ENCODE data around the gene FAM163B. TPM values are rescaled to one million over a fixed set of nuclear protein-coding genes. Genes with fewer than 3 reads are reported as not detected.

FAM163B gene
- total RNA-seq, 1 experiment from 2014 or later, result 2.0 TPM

DNA sequence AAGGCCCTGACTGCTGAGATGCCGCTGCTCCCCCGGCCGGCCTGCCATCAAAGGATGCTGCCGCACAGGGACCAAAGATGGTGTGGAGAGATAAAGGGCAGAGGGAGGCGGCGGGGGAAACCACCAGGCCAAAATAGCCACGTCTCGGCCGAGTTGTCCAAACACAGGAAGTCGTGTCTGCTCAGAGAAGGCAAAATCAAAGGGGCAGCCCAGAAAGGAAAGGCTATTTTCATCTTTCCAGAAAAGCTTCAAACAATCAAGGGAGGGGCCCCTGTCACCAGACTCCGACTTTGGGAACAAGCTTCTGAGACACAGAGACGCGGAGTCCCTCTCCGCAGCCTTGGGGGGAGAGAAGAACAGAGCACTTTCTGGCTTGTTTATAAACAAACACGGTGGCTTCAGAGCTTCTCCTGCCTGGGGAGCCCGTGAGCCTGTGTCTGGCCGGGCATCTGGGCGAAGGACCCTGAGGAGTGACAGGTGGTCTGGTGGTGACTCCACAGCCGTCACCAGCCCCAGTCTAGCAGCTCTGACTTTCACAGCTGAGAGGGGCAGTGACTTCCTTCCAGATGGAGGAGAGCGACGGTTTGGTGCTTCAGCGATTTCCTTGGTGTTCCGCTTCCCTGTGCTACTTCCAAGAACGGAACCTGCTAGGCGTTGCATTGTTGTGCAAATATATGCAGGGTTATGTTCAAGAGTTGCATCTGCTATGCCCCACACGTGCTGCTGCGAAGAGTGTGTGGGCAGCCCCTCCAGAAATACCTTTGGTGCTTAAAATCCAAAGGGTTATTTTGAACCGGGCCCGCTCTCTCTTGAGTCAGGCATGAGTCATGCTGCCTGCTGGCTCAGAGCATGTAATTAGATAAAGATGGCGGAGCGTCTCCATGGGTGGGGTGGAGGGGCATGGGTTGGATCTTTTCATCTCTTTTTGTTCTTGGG lies 50.7 kb downstream of the FAM163B start (continued):
- TF ChIP-seq, protein P1, sequence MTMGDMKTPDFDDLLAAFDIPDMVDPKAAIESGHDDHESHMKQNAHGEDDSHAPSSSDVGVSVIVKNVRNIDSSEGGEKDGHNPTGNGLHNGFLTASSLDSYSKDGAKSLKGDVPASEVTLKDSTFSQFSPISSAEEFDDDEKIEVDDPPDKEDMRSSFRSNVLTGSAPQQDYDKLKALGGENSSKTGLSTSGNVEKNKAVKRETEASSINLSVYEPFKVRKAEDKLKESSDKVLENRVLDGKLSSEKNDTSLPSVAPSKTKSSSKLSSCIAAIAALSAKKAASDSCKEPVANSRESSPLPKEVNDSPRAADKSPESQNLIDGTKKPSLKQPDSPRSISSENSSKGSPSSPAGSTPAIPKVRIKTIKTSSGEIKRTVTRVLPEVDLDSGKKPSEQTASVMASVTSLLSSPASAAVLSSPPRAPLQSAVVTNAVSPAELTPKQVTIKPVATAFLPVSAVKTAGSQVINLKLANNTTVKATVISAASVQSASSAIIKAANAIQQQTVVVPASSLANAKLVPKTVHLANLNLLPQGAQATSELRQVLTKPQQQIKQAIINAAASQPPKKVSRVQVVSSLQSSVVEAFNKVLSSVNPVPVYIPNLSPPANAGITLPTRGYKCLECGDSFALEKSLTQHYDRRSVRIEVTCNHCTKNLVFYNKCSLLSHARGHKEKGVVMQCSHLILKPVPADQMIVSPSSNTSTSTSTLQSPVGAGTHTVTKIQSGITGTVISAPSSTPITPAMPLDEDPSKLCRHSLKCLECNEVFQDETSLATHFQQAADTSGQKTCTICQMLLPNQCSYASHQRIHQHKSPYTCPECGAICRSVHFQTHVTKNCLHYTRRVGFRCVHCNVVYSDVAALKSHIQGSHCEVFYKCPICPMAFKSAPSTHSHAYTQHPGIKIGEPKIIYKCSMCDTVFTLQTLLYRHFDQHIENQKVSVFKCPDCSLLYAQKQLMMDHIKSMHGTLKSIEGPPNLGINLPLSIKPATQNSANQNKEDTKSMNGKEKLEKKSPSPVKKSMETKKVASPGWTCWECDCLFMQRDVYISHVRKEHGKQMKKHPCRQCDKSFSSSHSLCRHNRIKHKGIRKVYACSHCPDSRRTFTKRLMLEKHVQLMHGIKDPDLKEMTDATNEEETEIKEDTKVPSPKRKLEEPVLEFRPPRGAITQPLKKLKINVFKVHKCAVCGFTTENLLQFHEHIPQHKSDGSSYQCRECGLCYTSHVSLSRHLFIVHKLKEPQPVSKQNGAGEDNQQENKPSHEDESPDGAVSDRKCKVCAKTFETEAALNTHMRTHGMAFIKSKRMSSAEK (CRISPR knock-in tag; IDR thresholded peaks at IDR 0.05; ENCODE audit: borderline replicate concordance), result no peak
- no peak for TF ChIP-seq JAZF1 (CRISPR knock-in tag; IDR thresholded peaks at IDR 0.05)
- TF ChIP-seq, protein P2, sequence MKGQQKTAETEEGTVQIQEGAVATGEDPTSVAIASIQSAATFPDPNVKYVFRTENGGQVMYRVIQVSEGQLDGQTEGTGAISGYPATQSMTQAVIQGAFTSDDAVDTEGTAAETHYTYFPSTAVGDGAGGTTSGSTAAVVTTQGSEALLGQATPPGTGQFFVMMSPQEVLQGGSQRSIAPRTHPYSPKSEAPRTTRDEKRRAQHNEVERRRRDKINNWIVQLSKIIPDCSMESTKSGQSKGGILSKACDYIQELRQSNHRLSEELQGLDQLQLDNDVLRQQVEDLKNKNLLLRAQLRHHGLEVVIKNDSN (CRISPR knock-in tag; IDR thresholded peaks at IDR 0.05), result no peak
- no peak for TF ChIP-seq CREM (CRISPR knock-in tag; IDR thresholded peaks at IDR 0.05)
- TF ChIP-seq HMGA2 (CRISPR knock-in tag; IDR thresholded peaks at IDR 0.05), result no peak
- TF ChIP-seq, protein P3, sequence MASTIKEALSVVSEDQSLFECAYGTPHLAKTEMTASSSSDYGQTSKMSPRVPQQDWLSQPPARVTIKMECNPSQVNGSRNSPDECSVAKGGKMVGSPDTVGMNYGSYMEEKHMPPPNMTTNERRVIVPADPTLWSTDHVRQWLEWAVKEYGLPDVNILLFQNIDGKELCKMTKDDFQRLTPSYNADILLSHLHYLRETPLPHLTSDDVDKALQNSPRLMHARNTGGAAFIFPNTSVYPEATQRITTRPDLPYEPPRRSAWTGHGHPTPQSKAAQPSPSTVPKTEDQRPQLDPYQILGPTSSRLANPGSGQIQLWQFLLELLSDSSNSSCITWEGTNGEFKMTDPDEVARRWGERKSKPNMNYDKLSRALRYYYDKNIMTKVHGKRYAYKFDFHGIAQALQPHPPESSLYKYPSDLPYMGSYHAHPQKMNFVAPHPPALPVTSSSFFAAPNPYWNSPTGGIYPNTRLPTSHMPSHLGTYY (CRISPR knock-in tag; IDR thresholded peaks at IDR 0.05), result no peak
- TF ChIP-seq, protein P4, sequence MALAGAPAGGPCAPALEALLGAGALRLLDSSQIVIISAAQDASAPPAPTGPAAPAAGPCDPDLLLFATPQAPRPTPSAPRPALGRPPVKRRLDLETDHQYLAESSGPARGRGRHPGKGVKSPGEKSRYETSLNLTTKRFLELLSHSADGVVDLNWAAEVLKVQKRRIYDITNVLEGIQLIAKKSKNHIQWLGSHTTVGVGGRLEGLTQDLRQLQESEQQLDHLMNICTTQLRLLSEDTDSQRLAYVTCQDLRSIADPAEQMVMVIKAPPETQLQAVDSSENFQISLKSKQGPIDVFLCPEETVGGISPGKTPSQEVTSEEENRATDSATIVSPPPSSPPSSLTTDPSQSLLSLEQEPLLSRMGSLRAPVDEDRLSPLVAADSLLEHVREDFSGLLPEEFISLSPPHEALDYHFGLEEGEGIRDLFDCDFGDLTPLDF (CRISPR knock-in tag; IDR thresholded peaks at IDR 0.05), result no peak

DNA sequence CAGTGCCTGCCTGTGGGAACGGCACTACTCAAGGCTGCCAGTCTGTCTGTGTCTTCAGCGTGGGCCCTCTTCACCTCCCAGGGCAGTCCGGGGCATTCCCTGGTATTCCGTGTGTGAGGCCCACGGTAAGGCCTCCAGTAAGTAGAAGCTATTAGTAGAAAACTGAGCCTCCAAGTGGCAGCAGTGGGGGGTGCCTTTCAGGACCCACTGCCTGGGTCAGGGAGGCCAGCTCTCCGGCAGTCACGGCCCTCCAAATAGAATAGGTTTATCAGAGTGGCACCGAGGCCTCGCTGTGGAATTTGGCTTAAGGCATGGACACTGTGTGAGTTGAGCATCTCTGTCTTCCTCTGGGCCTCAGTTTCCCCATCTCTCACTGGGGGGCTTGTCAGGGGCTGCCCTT lies 51.6 kb downstream of the FAM163B start:
- ATAC-seq (no peak), DNase-seq (ENCODE audit: low spot score) (no peak)
- Mint-ChIP-seq H3K9me3 (no peaks in the 10 kb centered on the region; the same call in 1 of the 2 replicates), H3K4me3 (no peak overlapping the region), H3K36me3 (no peaks in the 10 kb centered on the region), H3K27me3 (ENCODE audit: low read depth) (no peaks in the 10 kb centered on the region), H3K4me1 (peaks cover 19% of the 10 kb centered on the region), H3K27ac (no peak overlapping the region)
- ChIA-PET CTCF (no interaction called here), POLR2A (no interaction called here)
- TF ChIP-seq TEAD4 (CRISPR knock-in tag; IDR thresholded peaks at IDR 0.05), result no peak
- TF ChIP-seq EMX1 (CRISPR knock-in tag; IDR thresholded peaks at IDR 0.05), result no peak
- no peak for TF ChIP-seq ESRRA (CRISPR knock-in tag; IDR thresholded peaks at IDR 0.05; ENCODE audit: borderline replicate concordance)
- TF ChIP-seq, protein P5, sequence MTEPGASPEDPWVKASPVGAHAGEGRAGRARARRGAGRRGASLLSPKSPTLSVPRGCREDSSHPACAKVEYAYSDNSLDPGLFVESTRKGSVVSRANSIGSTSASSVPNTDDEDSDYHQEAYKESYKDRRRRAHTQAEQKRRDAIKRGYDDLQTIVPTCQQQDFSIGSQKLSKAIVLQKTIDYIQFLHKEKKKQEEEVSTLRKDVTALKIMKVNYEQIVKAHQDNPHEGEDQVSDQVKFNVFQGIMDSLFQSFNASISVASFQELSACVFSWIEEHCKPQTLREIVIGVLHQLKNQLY (CRISPR knock-in tag; IDR thresholded peaks at IDR 0.05), result no peak
- no peak for TF ChIP-seq ZNF232 (CRISPR knock-in tag; IDR thresholded peaks at IDR 0.05)
- TF ChIP-seq, protein P6, sequence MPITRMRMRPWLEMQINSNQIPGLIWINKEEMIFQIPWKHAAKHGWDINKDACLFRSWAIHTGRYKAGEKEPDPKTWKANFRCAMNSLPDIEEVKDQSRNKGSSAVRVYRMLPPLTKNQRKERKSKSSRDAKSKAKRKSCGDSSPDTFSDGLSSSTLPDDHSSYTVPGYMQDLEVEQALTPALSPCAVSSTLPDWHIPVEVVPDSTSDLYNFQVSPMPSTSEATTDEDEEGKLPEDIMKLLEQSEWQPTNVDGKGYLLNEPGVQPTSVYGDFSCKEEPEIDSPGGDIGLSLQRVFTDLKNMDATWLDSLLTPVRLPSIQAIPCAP (CRISPR knock-in tag; IDR thresholded peaks at IDR 0.05), result no peak
- TF ChIP-seq, protein P7, sequence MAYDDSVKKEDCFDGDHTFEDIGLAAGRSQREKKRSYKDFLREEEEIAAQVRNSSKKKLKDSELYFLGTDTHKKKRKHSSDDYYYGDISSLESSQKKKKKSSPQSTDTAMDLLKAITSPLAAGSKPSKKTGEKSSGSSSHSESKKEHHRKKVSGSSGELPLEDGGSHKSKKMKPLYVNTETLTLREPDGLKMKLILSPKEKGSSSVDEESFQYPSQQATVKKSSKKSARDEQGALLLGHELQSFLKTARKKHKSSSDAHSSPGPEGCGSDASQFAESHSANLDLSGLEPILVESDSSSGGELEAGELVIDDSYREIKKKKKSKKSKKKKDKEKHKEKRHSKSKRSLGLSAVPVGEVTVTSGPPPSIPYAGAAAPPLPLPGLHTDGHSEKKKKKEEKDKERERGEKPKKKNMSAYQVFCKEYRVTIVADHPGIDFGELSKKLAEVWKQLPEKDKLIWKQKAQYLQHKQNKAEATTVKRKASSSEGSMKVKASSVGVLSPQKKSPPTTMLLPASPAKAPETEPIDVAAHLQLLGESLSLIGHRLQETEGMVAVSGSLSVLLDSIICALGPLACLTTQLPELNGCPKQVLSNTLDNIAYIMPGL (CRISPR knock-in tag; IDR thresholded peaks at IDR 0.05), result no peak
- no peak for TF ChIP-seq ZNF138 (CRISPR knock-in tag; conservative IDR thresholded peaks at IDR 0.05)
- TF ChIP-seq, protein P8, sequence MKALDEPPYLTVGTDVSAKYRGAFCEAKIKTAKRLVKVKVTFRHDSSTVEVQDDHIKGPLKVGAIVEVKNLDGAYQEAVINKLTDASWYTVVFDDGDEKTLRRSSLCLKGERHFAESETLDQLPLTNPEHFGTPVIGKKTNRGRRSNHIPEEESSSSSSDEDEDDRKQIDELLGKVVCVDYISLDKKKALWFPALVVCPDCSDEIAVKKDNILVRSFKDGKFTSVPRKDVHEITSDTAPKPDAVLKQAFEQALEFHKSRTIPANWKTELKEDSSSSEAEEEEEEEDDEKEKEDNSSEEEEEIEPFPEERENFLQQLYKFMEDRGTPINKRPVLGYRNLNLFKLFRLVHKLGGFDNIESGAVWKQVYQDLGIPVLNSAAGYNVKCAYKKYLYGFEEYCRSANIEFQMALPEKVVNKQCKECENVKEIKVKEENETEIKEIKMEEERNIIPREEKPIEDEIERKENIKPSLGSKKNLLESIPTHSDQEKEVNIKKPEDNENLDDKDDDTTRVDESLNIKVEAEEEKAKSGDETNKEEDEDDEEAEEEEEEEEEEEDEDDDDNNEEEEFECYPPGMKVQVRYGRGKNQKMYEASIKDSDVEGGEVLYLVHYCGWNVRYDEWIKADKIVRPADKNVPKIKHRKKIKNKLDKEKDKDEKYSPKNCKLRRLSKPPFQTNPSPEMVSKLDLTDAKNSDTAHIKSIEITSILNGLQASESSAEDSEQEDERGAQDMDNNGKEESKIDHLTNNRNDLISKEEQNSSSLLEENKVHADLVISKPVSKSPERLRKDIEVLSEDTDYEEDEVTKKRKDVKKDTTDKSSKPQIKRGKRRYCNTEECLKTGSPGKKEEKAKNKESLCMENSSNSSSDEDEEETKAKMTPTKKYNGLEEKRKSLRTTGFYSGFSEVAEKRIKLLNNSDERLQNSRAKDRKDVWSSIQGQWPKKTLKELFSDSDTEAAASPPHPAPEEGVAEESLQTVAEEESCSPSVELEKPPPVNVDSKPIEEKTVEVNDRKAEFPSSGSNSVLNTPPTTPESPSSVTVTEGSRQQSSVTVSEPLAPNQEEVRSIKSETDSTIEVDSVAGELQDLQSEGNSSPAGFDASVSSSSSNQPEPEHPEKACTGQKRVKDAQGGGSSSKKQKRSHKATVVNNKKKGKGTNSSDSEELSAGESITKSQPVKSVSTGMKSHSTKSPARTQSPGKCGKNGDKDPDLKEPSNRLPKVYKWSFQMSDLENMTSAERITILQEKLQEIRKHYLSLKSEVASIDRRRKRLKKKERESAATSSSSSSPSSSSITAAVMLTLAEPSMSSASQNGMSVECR (CRISPR knock-in tag; IDR thresholded peaks at IDR 0.05; ENCODE audit: borderline replicate concordance), result no peak

All from WTC11 (cell line).